ENCODE data around the gene EIF3CL.
"Not testable (repeated sequence)": the region's sequence is repeated elsewhere in the genome, so short reads cannot be mapped to it uniquely, and the experiment has no call there.

The EIF3CL gene

GRCh38 chr16:28403220-28404072 is at the start of gene EIF3CL:
EIF3CL (minus strand) TSS chr16:28403841; CDS start chr16:28403618, 223 bp downstream.
- not testable (repeated sequence) for DNase-seq

- DNase-seq, result not testable (repeated sequence)
These were observed 43.4 kb upstream of the EIF3CL start for GRCh38 chr16:28447081-28447480.

DNA sequence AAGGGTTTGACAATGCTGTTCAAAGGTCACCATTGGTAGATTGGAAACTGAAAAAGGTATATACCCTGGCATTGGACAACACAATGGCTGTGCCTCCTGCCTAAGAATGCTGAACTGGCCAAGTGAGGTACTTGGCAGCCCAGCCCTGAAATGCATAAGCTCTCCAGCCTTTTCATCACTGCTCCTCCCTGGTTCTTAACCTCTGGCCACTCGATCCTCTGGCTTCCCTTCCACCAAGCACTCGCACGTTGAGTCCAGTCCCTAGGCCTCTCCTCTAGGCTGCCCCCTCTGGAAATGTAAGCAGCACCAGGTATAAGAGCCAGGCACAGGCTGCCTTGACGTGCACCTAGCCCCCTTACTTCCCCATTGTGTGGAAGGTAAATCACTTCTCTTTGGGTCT is 42.7 kb upstream of the EIF3CL start:
- DNase-seq, result not testable (repeated sequence)

DNA sequence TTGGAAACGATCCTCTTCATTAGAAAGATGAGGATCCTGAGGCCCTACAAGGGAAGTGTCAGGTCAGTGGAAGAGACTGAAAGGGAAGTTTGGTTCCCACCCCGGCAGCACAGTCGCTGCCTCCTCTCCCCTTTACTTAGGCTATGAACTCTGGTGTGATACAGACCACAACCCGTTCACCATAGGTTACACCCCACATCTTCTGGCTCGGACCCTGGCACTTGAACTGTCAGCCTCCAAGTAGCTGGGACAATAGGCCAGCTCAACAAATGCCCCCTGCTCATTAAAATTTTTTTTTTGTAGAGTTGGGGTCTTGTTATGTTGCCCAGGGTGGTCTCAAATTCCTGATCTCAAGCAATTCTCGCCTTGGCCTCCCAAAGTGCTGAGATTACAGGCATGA is 40.3 kb upstream of the EIF3CL start:
- DNase-seq, result not testable (repeated sequence)

- DNase-seq, result not testable (repeated sequence)
These were observed 35.3 kb upstream of the EIF3CL start for GRCh38 chr16:28438899-28439298.

- not testable (repeated sequence) for DNase-seq
These were observed 31.7 kb upstream of the EIF3CL start for GRCh38 chr16:28435340-28435739.

DNA sequence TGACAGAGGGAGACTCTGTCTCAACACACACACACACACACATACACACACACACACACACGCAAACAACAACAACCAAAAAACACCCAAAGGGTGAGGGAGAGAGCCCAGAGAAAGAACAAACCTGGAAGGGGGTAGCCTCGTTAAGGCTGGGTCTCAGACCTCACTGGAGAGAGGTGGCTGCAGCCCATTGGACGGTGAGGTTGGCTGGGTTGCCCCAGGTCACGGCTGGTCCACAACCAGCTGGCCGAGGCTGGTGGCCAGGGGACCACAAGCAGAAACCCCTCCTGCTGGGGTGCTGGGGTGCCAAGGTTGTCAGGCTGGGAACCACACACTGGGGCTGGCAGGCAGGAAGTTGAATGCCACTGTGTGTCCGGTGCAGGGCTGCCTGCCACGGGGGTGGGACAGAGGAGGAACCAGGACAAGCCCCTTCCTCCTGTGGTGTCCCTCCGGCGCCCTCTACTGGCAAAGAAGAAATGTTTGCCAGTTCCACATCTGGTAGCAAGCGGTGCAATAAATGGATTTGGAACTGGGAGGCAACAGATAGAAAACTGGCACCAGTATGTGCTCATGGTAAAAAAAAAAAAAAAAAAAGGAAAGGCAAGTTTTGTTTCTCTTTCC is 22.5 kb upstream of the EIF3CL start:
- DNase-seq, result not testable (repeated sequence)

- not testable (repeated sequence) for DNase-seq
These were observed 17.6 kb upstream of the EIF3CL start for GRCh38 chr16:28421071-28421750.

DNA sequence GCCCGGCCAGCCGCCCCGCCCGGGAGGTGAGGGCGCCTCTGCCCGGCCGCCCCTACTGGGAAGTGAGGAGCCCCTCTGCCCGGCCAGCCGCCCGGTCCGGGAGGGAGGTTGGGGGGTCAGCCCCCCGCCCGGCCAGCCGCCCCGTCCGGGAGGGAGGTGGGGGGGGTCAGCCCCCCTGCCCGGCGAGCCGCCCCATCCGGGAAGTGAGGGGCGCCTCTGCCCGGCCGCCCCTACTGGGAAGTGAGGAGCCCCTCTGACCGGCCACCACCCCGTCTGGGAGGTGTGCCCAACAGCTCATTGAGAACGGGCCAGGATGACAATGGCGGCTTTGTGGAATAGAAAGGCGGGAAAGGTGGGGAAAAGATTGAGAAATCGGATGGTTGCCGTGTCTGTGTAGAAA is 13.4 kb upstream of the EIF3CL start:
- DNase-seq, result not testable (repeated sequence)

- not testable (repeated sequence) for DNase-seq
These were observed 10.9 kb upstream of the EIF3CL start for GRCh38 chr16:28414530-28414929.

GRCh38 chr16:28413585-28413984 is 9.9 kb upstream of the EIF3CL start:
- DNase-seq, result not testable (repeated sequence)

- DNase-seq, result not testable (repeated sequence)
These were observed 11.6 kb downstream of the EIF3CL start for GRCh38 chr16:28392054-28392453.

GRCh38 chr16:28382177-28382867 is 21.3 kb downstream of the EIF3CL start:
- not testable (repeated sequence) for DNase-seq

GRCh38 chr16:28377822-28378221 is 25.8 kb downstream of the EIF3CL start:
- DNase-seq, result not testable (repeated sequence)

DNA sequence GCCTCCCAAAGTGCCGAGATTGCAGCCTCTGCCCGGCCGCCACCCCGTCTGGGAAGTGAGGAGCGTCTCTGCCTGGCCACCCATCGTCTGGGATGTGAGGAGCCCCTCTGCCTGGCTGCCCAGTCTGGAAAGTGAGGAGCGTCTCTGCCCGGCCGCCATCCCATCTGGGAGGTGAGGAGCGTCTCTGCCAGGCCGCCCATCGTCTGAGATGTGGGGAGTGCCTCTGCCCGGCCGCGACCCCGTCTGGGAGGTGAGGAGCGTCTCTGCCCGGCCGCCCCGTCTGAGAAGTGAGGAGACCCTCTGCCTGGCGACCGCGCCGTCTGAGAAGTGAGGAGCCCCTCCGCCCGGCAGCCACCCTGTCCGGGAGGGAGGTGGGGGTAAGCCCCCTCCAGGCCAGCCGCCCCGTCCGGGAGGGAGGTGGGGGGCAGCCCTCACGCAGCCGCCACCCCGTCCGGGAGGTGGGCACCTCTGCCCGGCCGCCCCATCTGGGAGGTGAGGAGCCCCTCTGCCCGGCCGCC is 26.5 kb downstream of the EIF3CL start:
- not testable (repeated sequence) for DNase-seq

GRCh38 chr16:28375115-28375514 is 28.5 kb downstream of the EIF3CL start:
- DNase-seq, result not testable (repeated sequence)

DNA sequence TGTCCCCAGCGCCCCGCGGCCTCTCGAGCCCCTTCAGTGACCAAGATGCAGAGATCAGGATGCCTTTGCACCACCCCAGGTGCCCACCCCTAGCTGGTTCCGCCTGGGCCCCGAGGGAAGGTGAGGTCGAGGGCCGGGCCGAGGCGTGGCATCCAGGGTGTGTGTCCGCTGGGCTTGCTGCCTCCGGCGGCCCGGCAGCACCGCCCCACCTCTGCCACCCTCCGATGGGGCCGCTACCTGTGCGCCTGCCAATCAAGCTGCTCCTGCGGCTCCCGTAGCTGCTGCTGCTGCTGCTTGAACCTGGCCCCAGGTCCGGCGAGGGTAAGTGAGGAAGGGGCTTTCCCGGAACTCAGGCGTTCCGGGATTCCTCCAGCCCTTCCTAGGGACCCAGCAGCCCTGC is 29.4 kb downstream of the EIF3CL start:
- DNase-seq, result not testable (repeated sequence)

GRCh38 chr16:28367926-28368325 is 35.7 kb downstream of the EIF3CL start:
- DNase-seq, result not testable (repeated sequence)

DNA sequence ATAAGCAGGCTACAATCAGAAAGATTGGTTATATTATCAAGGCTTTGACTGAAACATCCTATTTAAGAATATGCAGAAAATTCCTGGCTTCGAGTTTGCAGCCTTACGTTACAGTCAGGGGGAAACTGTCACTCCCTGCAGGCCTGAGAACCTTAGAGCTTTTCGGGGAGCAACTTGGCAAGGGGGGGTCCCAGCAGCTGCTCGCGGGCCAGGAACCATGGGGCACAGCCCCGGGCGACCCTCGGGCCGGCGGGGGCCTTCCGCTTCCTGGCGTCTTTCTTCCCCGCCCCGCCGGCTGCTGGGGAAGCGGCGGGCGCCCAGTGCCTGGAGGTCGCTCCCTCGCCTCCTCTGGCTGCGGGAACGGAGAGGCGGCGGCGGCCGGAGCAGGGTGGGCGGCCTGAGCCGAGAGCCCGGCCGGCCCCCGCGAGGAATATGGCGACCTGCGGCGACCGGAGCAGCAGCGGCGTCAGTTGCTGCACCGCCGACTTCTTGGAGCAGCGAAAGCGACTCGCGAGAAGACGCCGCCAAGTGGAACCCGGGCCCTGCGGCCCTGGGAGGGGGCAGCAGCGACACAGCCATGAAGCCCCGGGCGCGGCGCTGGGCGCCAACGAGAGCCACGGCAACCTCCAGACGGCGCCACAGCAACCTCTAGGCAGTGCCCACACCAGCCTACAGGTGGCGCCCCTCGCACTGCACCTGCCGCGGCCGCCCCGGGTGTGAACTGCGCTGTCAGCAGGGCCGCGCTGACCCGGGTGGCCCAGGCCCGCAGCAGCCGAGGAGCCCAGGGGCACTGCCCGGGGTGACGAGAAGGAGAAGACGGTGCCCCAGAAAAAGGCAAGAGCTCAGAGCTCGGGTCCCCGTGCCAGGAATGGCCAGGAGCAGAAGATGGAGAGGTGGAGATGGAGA is 39.1 kb downstream of the EIF3CL start:
- not testable (repeated sequence) for DNase-seq

- not testable (repeated sequence) for DNase-seq
These were observed 40.2 kb downstream of the EIF3CL start, which contains the start of gene NPIPB6 for GRCh38 chr16:28363408-28363807. NPIPB6 (minus strand) TSS chr16:28363508; CDS start chr16:28362822, 686 bp downstream.

DNA sequence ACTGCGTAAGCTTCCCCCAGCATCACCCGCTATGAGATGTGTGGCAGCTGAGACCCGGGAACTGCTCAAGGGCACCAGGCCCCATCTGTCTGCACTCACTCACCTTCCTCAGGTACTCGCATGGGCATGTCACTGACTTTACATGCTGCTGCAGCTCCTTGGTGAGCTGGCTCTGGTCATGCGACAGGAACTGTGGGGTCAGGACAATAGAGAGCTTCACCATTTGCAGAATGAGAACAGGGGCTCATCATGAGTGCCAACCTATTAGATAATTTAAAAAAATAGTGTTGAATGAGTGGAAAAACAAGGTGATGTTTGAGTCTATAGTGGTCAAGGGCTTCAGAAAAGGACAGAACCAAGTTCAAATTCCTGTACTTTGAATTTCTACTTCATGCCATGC is 41.0 kb downstream of the EIF3CL start:
- not testable (repeated sequence) for DNase-seq
